GM19468 (cell line): ENCODE measurements around the gene JOSD2.
A peak's percentile ranks its signal among the peaks of the same experiment; 100 is the strongest.
"Not testable (repeated sequence)": the region's sequence is repeated elsewhere in the genome, so short reads cannot be mapped to it uniquely, and the experiment has no call there.

ENCODE experiments used
- ATAC-seq: cut with Tn5 transposase; IDR thresholded peaks from one replicate; pipeline ENCODE4 v1.9.1; 2021; ENCODE audit warnings: mild to moderate bottlenecking, moderate library complexity, moderate number of reproducible peaks; ENCODE audit not compliant: unreplicated experiment; ENCODE audit errors: extremely low read depth

JOSD2 gene

GRCh38 chr19:50479761-50480251 is 31.2 kb downstream of the JOSD2 start:
- ATAC-seq = no peak

GRCh38 chr19:50478901-50479715 is 31.9 kb downstream of the JOSD2 start:
- no peak for ATAC-seq

- no peak for ATAC-seq
Measured at GRCh38 chr19:50477751-50478515, 33.1 kb downstream of the JOSD2 start.

- ATAC-seq = no peak
Measured at GRCh38 chr19:50476907-50477238, 34.1 kb downstream of the JOSD2 start.

GRCh38 chr19:50476224-50476906 is 34.6 kb downstream of the JOSD2 start, which contains the start of the genes EMC10 and GARIN5A:
EMC10 (plus strand) TSS chr19:50476507; CDS start chr19:50476545, 38 bp downstream.
GARIN5A (minus strand) TSS chr19:50476848; CDS start chr19:50476388, 460 bp downstream.
- ATAC-seq = peak; percentile 61

- no peak for ATAC-seq
Measured at GRCh38 chr19:50475736-50476223, 35.2 kb downstream of the JOSD2 start.

GRCh38 chr19:50475101-50475568 is 35.9 kb downstream of the JOSD2 start:
- ATAC-seq = no peak

GRCh38 chr19:50473336-50473735 is 37.7 kb downstream of the JOSD2 start:
- not testable (repeated sequence) for ATAC-seq

- no peak for ATAC-seq
Measured at GRCh38 chr19:50468818-50469217, 42.2 kb downstream of the JOSD2 start.

GRCh38 chr19:50467566-50467965 is 43.4 kb downstream of the JOSD2 start:
- ATAC-seq = no peak

- no peak for ATAC-seq
Measured at GRCh38 chr19:50466706-50467039, 44.3 kb downstream of the JOSD2 start.

- no peak for ATAC-seq
Measured at GRCh38 chr19:50465986-50466705, 44.8 kb downstream of the JOSD2 start.

GRCh38 chr19:50465000-50465399 is 46.0 kb downstream of the JOSD2 start:
- no peak for ATAC-seq

GRCh38 chr19:50464348-50464747 is 46.6 kb downstream of the JOSD2 start:
- no peak for ATAC-seq

- ATAC-seq = no peak
Measured at GRCh38 chr19:50462970-50463369, 48.0 kb downstream of the JOSD2 start.

GRCh38 chr19:50461066-50461875 is 49.7 kb downstream of the JOSD2 start:
- ATAC-seq = no peak

- no peak for ATAC-seq
Measured at GRCh38 chr19:50460161-50460765, 50.7 kb downstream of the JOSD2 start.

- no peak for ATAC-seq
Measured at GRCh38 chr19:50459638-50460037, 51.4 kb downstream of the JOSD2 start.

- no peak for ATAC-seq
Measured at GRCh38 chr19:50459067-50459456, 51.9 kb downstream of the JOSD2 start.
